Hepatic stellate cell (primary cell): ENCODE results near the gene MAGED2.
"Not testable (repeated sequence)": the region's sequence is repeated elsewhere in the genome, so short reads cannot be mapped to it uniquely, and the experiment has no call there.

Experiments
- DNase-seq: peaks from one replicate; pipeline ENCODE4 v3.0.0; 2011; ENCODE audit warnings: low spot score

MAGED2 gene

DNA sequence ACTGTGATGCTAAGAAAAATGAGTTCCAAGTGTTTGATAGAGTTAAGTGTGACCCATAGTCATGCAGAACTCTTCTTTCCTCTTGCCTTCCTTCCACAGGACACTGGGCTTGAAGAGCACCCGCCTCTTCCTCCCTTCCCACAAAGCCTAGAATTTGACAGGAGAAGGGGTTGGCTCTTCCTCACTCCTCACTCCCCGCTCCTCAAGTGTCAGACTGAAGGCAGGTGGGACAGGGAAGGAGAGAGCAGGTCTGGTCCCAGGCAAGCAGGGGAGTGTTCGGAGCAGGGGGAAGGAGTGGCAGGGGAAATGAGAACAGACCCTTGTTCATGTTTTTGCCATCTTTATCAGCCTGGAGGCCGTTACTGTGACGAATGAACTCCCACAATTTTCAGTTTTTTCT lies 10.7 kb downstream of the MAGED2 start:
- DNase-seq, result no peak

DNA sequence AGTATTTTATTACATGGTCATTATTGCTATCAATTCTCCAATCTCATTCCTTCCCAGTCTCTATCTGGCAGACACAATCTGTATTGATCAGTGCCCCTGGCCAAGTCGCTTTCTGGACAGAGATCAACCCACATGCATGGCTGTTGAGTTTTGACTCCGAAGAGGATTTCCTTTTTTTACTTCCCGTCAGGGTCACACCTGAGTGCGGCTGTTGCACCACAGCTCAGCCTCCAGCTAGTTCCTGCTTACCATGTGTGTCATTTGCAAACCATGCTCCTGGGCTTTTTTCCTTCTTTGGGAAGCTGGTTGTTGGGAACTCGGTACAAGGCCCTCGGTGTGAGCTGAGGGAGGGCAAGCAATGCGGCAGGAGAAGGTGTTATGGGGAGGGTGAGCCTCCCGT lies 11.7 kb downstream of the MAGED2 start:
- DNase-seq, result no peak

DNA sequence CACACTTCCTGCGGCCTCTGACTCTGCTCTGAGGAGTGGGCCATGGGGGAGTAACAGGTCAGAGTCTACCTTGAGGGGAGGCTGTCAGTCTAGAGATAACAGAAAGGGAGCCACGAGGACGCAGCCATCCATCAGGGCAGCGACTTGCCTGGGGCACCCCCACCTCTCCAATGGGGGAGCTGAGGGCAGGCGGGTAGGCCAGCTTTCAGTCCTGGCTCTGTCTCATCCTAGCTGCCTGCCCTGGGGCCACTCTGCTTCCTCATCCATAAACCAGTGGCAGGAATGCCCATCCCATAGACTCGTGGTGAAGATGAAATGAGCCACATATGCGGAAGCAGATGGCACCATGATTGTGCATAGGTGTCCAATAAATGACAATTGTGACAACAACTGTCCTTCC lies 13.2 kb downstream of the MAGED2 start:
- DNase-seq, result no peak

DNA sequence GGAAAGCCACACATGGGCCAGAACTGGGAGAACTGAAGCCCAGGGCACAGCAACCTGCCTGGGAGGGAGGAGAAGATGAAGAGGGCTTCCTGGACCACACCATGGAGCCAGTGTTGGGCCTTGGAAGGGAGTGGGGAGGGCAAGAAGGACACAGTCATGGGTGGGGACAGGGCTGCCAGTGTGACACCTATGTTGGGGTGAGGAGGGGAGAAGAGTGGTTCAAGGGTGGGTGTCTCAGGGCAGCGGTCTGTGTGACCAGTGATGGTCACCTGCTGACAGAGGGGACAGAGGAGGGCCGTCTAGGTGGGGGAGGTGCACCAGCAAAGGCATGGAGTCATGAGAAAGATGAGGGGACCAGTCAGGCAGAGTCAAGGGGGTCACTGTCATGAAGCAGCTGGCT lies 13.8 kb downstream of the MAGED2 start:
- no peak for DNase-seq

DNA sequence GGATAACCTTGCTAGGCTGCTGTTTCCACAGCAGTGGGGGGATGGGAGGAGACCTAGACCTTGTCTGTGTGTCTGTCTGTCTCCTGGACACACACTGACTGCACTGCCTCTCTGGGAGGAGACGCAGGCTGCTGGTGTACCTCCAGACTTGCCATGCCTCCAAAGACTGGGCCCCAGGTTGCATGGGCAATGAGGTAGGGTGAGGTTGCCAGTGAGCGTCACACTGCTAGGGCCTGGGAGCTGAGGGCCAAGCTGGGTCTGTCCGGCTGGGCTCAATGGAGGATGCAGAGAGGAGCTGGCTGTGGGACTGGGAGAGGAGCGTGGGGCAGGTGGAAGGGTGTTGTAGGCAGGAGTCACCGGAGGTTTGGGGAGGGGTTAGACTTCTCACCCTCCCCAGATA lies 16.6 kb downstream of the MAGED2 start:
- DNase-seq, result no peak

DNA sequence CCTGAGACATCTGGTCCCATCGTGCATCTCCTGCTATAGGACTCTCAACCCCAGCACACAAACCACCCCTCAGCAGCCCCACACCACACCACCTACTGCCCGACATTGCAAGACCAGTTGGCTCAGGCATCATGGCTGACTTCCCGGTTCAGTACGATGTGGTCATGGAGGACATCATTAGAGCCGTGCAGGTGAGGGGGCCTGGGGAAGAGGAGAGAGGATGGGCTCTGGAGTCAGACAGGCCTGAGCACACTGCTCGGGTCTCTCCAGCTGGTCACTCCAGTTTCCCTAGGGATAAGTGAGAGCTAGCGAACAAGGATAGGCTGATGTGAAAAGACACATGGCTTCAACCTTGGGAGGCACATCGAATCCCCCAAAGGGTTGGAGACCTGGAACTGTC lies 17.2 kb downstream of the MAGED2 start:
- no peak for DNase-seq

DNA sequence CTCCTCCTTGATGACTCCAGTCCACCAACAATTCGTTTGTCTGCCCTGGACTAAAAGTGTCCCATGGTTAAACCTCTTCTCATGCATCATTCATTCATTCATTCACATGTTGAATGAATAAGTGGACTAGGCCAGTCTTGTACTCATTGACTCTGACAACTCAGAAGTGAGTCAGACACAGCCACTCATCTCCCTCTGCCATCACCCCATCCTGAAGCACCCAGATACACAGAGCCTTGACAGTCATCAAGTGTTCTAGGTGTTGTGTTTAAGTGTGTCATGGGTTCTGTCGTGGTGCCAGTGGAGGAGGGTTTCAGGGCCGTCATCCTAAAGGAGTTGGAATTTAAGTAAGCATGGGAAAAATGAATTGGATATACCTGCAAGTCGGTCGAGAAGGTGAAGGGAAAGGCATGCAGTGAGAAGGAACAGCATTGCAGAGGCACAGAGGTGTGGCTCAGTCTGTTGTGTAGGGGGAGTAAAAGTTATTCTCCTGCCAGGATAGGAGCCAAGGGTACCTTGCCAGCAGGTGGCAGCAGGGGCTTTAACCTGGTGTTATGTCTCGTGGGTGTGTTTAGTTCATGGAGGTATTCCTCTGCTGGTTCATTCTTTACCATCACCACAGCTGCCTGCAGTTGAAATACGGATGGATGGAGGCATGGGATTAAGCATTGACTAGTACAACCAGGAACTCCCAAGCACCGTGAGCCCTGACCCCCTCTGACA lies 18.3 kb downstream of the MAGED2 start:
- no peak for DNase-seq

DNA sequence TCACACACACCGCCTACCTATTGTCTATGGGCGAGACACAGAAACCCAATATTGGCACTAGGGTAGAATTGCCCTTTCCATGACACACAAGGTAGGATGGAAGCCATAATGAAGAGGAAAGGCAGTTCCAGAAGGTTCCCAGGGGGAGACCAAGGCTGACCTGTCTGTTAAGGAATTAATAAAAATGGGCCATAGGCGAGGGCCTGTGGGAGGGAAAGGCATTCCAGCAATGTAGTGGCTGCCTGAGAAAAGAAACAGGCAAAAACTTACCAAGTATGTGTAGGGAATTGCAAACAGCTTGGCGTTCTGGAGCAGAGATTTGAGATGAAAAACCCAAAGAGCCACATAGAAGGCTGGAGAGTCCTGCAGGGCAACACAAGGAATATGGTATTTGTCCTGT lies 19.1 kb downstream of the MAGED2 start:
- no peak for DNase-seq

DNA sequence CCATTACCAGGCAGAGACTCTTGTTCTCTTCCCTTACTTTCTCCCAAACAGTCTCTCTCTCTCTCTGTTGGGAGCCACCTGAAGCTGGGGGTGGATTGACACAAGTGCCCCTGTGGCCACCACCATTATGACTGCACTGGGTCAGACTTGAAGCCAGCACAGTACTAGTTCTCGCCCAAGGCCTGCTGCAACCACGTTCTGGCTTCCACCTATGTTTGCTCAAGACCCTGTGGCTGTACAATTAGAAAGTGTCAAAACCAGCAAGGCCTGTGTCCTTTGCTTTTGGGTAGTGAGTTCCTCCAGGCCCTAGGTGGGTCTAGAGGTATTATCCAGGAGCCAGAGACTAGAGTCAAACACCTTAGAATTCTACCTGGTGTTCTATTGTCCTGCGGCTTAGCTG lies 31.0 kb downstream of the MAGED2 start:
- no peak for DNase-seq

DNA sequence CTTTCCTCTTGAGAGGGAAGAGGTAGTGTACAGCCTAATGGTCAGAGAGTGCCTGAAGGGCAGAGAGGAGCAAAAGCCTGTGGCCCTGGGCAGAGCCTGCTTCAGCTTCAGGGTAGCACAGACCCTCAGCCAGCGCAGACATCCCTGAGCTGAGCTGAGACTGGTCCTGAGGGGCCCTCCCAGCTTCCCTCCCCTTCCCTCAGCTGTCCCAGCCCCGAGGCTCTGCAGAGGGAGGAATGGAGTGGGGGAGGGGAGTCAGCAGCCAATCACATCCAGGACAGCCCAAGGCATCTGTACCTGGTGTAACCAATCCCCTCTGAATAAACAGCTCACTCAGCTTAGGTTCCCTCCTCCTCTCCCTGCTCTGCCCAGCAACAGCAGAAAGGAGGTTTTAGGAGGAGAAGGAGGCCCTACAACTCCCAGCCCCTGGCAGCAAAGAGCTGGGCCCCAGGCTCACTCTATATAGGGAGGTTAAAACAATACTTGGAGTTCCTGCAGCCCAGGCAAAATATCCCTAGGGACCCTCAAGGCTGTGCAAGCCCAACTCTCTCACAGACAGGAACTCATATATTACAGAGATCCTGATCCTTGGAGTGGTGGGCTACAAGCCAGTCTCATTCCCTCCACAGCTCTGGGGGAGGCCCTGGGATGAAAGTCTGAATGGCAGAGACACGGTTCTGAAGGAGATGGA lies 33.8 kb downstream of the MAGED2 start:
- not testable (repeated sequence) for DNase-seq

DNA sequence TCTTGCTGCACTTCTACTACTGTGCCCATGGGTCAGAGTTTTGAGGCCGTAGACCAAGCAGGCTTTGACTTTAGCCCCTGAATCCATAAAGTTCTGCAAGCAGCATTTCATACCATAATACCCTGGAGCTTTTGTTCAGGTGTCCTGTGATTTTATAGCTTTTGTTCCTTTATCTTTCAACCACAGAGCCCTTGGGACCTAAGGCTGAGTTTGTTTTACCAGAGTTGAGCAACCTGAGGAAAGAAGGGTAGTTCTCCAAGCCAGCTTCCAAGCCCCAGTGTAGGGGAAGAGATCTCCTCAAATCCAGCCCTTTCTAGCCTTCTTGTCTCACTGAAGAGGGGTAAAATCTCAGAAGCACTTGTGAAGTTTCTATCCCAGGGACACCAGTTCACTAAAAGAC lies 35.1 kb downstream of the MAGED2 start:
- no peak for DNase-seq

DNA sequence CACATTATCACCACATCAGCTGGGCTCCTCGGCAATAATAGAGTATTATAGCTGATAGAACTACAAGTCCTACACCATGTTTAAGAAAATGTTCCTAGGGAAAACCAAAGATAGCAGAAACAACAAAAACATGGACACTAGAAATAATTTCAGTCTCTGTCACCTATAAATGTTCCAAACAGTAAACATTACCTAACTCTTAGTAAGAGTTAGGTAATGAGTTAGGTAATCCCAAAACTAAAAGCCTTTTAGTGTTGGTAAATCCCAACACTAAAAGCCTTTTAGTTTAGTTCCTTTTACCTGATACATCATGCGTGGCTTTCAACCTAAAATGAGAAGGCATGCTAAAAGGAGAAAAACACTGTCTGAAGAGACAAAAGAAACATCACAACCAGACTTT lies 35.5 kb downstream of the MAGED2 start:
- DNase-seq, result no peak

DNA sequence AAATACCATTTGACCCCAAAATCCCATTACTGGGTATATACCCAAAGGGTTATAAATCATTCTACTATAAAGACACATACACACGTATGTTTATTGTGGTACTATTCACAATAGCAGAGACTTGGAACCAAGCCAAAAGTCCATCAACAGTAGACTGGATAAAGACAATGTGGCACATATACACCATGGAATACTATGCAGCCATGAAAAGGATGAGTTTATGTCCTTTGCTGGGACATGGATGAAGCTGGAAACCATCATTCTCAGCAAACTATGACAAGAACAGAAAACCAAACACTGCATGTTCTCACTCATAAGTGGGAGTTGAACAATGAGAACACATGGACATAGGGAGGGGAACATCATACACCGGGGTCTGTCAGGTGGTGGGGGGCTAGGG lies 40.2 kb downstream of the MAGED2 start:
- DNase-seq, result not testable (repeated sequence)

DNA sequence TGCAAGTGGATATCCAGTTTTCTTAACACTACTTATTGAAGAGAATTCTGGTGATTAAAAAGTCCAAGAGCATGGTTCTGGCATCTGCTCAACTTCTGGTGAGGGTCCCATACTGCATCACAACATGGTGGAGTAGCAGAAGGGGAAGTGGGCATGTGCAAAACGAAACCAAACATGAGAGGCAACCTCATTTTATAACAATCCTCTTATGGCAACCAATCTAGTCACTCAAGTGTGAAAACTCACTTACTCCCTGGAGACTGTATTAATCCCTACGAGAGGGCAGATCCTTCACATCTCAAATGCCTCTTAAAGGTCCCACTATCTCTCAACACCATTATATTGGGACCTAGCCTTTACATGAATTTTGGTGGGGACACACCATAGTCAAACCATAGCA lies 57.7 kb downstream of the MAGED2 start:
- DNase-seq, result no peak
